ENCODE data around the gene SUCNR1. TPM values are rescaled to one million over a fixed set of nuclear protein-coding genes. Genes with fewer than 3 reads are reported as not detected.

Gene SUCNR1, protein sequence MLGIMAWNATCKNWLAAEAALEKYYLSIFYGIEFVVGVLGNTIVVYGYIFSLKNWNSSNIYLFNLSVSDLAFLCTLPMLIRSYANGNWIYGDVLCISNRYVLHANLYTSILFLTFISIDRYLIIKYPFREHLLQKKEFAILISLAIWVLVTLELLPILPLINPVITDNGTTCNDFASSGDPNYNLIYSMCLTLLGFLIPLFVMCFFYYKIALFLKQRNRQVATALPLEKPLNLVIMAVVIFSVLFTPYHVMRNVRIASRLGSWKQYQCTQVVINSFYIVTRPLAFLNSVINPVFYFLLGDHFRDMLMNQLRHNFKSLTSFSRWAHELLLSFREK
- total RNA-seq (2022) (0.07 TPM in 1 of 2 replicates, not detected in the other), Bru-seq, nascent RNA (percentile 12 among the genes with signal in this experiment), BruChase-seq, experiment 1, labeled RNA remaining after a 6-hour chase (not detected), BruChase-seq, experiment 2, labeled RNA remaining after a 2-hour chase (percentile 7 among the genes with signal in this experiment)
- long read RNA-seq, result 0 reads

DNA sequence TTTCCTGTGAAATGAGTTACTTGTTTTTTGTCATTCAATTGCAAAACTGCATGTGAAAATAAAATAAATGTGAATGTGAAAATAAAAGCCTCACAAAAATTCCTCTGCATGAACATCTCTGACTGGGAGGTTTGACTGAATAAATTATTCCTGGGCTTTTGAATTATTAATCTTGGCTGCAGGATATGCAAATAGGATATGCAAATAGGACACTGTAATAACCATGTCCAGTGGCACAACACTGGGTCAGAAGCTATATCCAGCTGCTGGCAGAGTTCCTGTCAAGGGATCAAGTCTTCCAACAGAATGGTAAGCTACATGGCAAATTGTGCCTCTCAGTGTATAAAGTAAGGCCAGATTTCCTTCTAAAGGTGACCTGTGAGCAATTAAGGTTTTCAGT, at the start of gene SUCNR1:
SUCNR1 (plus strand) TSS at position 246 of the 400 bp plus-strand sequence. CDS start 6,250 bp downstream, outside the sequence.
- H3K4me3 Mint-ChIP-seq (ENCODE audit: low read depth, unreplicated experiment), result no peak within 1 kb of the TSS
- no TSS peak for BruUV-seq (replicated peaks)
- no peaks in the 10 kb centered on the region for H3K27me3 Mint-ChIP-seq (ENCODE audit: unreplicated experiment)
- TF ChIP-seq, protein P1, sequence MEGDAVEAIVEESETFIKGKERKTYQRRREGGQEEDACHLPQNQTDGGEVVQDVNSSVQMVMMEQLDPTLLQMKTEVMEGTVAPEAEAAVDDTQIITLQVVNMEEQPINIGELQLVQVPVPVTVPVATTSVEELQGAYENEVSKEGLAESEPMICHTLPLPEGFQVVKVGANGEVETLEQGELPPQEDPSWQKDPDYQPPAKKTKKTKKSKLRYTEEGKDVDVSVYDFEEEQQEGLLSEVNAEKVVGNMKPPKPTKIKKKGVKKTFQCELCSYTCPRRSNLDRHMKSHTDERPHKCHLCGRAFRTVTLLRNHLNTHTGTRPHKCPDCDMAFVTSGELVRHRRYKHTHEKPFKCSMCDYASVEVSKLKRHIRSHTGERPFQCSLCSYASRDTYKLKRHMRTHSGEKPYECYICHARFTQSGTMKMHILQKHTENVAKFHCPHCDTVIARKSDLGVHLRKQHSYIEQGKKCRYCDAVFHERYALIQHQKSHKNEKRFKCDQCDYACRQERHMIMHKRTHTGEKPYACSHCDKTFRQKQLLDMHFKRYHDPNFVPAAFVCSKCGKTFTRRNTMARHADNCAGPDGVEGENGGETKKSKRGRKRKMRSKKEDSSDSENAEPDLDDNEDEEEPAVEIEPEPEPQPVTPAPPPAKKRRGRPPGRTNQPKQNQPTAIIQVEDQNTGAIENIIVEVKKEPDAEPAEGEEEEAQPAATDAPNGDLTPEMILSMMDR (IDR thresholded peaks at IDR 0.05; ENCODE audit: unreplicated experiment), result no peak
- peaks cover 12% of the 10 kb centered on the region for H3K4me1 Mint-ChIP-seq (ENCODE audit: low read depth, unreplicated experiment)
- no peaks in the 10 kb centered on the region for H3K9me3 Mint-ChIP-seq (ENCODE audit: low read depth, unreplicated experiment)
- DNase-seq, result no peak
- CTCF ChIA-PET, result interaction anchor here (1.2 kb wide), 1 partner anchor 10 kb away, joined by 4 read pairs; no protein-coding TSS in a partner anchor
- H3K36me3 Mint-ChIP-seq (ENCODE audit: insufficient read depth, unreplicated experiment), result no peaks in the 10 kb centered on the region
- intact Hi-C loops (cut with micrococcal nuclease; ENCODE audit: unreplicated experiment), result no loop called here
- no peak within 1 kb of the TSS for H3K27ac Mint-ChIP-seq (ENCODE audit: unreplicated experiment)

DNA sequence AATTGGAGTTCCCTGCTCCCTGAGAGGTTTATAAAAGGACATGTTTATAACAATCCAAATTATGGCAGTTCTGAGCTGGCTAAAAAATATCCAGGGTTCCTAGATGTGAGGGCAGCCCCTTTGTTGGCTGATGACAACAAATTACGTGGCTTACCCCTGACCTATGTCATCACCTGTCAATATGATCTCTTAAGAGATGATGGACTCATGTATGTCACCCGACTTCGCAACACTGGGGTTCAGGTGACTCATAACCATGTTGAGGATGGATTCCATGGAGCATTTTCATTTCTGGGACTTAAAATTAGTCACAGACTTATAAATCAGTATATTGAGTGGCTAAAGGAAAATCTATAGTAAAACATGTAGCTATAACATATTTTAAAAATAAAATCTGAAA, 45.6 kb upstream of the SUCNR1 start:
- Mint-ChIP-seq H3K27ac (ENCODE audit: unreplicated experiment) (no peak overlapping the region), H3K9me3 (ENCODE audit: low read depth, unreplicated experiment) (peaks cover 9% of the 10 kb centered on the region), H3K36me3 (ENCODE audit: insufficient read depth, unreplicated experiment) (no peaks in the 10 kb centered on the region), H3K4me3 (ENCODE audit: low read depth, unreplicated experiment) (no peak overlapping the region), H3K27me3 (ENCODE audit: unreplicated experiment) (no peaks in the 10 kb centered on the region), H3K4me1 (ENCODE audit: low read depth, unreplicated experiment) (no peaks in the 10 kb centered on the region)
- intact Hi-C loops (cut with micrococcal nuclease; ENCODE audit: unreplicated experiment), result no loop called here
- CTCF ChIA-PET, result no interaction called here
- no TSS peak for BruUV-seq (replicated peaks)
- TF ChIP-seq, protein P1 (IDR thresholded peaks at IDR 0.05; ENCODE audit: unreplicated experiment), result no peak
- DNase-seq, result no peak

DNA sequence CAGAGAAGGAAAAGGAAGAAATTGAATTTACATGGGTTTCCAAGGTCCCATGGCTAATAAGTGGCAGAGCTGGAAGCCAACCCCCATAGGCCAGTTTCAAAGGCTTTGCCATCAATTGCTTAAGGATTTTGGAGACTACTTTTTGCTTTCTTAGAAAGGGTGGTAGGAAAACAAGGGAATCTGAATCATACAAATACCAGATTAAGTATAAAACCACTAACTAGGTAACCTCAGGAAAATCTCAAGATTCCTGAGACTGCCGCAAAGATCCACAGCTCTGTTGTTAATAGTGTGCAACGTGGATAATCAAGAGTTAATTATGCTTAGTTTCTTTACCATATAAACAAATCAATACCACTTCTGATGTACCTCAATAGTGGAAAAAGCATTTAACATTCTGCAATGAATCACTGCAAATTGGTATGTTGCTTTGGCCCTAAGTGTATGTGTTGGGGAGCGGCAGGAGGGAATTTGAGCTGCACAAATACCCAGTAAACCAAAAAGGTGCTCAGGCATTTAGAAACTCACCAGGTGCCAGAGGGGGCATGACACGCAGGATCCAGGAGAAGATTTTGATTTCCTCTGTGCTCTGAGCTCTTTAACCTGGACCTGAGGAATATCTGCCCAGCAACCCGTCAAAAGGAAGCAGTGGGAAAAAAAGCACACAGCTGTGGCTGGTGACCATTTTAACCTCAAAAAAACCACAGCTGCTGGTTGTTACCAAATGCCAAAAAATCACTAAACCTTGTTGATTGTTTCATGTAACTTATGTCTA, 37.5 kb upstream of the SUCNR1 start:
- CTCF ChIA-PET, result interaction anchor here (0.6 to 1.7 kb wide), 5 partner anchors 10 to 402 kb away, joined by 3 to 7 read pairs (median 4); no protein-coding TSS in a partner anchor
- Mint-ChIP-seq H3K9me3 (ENCODE audit: low read depth, unreplicated experiment) (no peaks in the 10 kb centered on the region), H3K4me3 (ENCODE audit: low read depth, unreplicated experiment) (no peak overlapping the region), H3K27ac (ENCODE audit: unreplicated experiment) (no peak overlapping the region), H3K4me1 (ENCODE audit: low read depth, unreplicated experiment) (peaks cover 13% of the 10 kb centered on the region), H3K36me3 (ENCODE audit: insufficient read depth, unreplicated experiment) (no peaks in the 10 kb centered on the region), H3K27me3 (ENCODE audit: unreplicated experiment) (no peaks in the 10 kb centered on the region)
- no peak for DNase-seq
- intact Hi-C loops (cut with micrococcal nuclease; ENCODE audit: unreplicated experiment), result loop anchor here (2.0 to 5.0 kb wide), 6 partner anchors 64 to 609 kb away; no protein-coding TSS in a partner anchor
- TF ChIP-seq, protein P1 (IDR thresholded peaks at IDR 0.05; ENCODE audit: unreplicated experiment), result no peak
- no TSS peak for BruUV-seq (replicated peaks)

DNA sequence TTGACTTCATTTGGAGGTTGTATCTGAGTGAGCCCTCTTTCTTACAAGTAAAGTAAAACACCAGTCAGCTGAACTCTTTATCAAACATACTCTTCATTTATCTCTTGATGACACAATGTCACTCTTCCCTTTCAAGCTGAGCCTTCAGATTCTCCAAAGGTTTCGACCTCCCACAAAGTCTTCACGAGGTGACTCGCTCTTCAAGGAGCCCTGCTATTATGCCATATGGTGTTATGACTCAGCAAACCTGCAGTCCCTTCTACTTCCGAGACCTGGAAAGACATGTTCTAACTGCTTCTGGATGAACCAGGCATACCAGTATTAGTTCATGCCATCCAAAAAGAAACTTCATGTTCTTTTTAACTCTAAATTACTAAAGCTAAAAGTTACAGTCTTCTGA, 36.4 kb upstream of the SUCNR1 start:
- intact Hi-C loops (cut with micrococcal nuclease; ENCODE audit: unreplicated experiment), result loop anchor here (2.0 to 5.0 kb wide), 6 partner anchors 65 to 610 kb away; no protein-coding TSS in a partner anchor
- H3K27me3 Mint-ChIP-seq (ENCODE audit: unreplicated experiment), result no peaks in the 10 kb centered on the region
- H3K9me3 Mint-ChIP-seq (ENCODE audit: low read depth, unreplicated experiment), result no peaks in the 10 kb centered on the region
- CTCF ChIA-PET, result interaction anchor here (0.5 to 1.7 kb wide), 9 partner anchors 9 to 532 kb away, joined by 3 to 7 read pairs (median 4); partner anchors contain the start of gene IGSF10
- H3K27ac Mint-ChIP-seq (ENCODE audit: unreplicated experiment), result peak overlapping the region; percentile 83
- no peaks in the 10 kb centered on the region for H3K36me3 Mint-ChIP-seq (ENCODE audit: insufficient read depth, unreplicated experiment)
- TF ChIP-seq, protein P1 (IDR thresholded peaks at IDR 0.05; ENCODE audit: unreplicated experiment), result no peak
- H3K4me1 Mint-ChIP-seq (ENCODE audit: low read depth, unreplicated experiment), result peaks cover 21% of the 10 kb centered on the region
- no TSS peak for BruUV-seq (replicated peaks)
- H3K4me3 Mint-ChIP-seq (ENCODE audit: low read depth, unreplicated experiment), result peak overlapping the region; percentile 2
- DNase-seq, result peak; percentile 52

All from Calu3 (cell line).